Measurements from ENCODE around the gene CRIP1.

GRCh38 chr14:105445290-105445689, 41.4 kb upstream of the CRIP1 start:
- TF ChIP-seq, protein P1, sequence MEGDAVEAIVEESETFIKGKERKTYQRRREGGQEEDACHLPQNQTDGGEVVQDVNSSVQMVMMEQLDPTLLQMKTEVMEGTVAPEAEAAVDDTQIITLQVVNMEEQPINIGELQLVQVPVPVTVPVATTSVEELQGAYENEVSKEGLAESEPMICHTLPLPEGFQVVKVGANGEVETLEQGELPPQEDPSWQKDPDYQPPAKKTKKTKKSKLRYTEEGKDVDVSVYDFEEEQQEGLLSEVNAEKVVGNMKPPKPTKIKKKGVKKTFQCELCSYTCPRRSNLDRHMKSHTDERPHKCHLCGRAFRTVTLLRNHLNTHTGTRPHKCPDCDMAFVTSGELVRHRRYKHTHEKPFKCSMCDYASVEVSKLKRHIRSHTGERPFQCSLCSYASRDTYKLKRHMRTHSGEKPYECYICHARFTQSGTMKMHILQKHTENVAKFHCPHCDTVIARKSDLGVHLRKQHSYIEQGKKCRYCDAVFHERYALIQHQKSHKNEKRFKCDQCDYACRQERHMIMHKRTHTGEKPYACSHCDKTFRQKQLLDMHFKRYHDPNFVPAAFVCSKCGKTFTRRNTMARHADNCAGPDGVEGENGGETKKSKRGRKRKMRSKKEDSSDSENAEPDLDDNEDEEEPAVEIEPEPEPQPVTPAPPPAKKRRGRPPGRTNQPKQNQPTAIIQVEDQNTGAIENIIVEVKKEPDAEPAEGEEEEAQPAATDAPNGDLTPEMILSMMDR (IDR thresholded peaks at IDR 0.05): no peak
- TF ChIP-seq POLR2A (IDR thresholded peaks at IDR 0.05) (no peak), EP300 (IDR thresholded peaks at IDR 0.05) (no peak)

Data from tibial nerve (tissue), 4 donors.